BLaER1 (cell line): ENCODE data around the gene ITGB4.

Source experiments
- H3K27ac ChIP-seq: shearing (Covaris generic); formaldehyde crosslinking; 2 replicates; pipeline ENCODE4 v1.8.1; 2022
- H3K27me3 ChIP-seq: shearing (Covaris generic); formaldehyde crosslinking; 2 replicates; pipeline ENCODE4 v1.8.1; 2022
- H3K36me3 ChIP-seq: shearing (Covaris generic); formaldehyde crosslinking; 2 replicates; pipeline ENCODE4 v1.8.1; 2022
- H3K4me1 ChIP-seq: shearing (Covaris generic); formaldehyde crosslinking; 2 replicates; pipeline ENCODE4 v1.8.1; 2022
- H3K4me2 ChIP-seq: shearing (Covaris generic); formaldehyde crosslinking; 2 replicates; pipeline ENCODE4 v1.8.1; 2022
- H3K4me3 ChIP-seq: shearing (Covaris generic); formaldehyde crosslinking; 2 replicates; pipeline ENCODE4 v1.8.1; 2022
- H3K9ac ChIP-seq: shearing (Covaris generic); formaldehyde crosslinking; 2 replicates; pipeline ENCODE4 v1.8.1; 2022
- H3K9me3 ChIP-seq: shearing (Covaris generic); formaldehyde crosslinking; 2 replicates; pipeline ENCODE4 v1.8.1; 2022
- H4K20me1 ChIP-seq: shearing (Covaris generic); formaldehyde crosslinking; 2 replicates; pipeline ENCODE4 v1.8.1; 2022
- Cebpa-rat ChIP-seq: shearing (Covaris generic); IDR thresholded peaks from 2 replicates; pipeline ENCODE4 v1.8.1; 2022

The ITGB4 gene

DNA sequence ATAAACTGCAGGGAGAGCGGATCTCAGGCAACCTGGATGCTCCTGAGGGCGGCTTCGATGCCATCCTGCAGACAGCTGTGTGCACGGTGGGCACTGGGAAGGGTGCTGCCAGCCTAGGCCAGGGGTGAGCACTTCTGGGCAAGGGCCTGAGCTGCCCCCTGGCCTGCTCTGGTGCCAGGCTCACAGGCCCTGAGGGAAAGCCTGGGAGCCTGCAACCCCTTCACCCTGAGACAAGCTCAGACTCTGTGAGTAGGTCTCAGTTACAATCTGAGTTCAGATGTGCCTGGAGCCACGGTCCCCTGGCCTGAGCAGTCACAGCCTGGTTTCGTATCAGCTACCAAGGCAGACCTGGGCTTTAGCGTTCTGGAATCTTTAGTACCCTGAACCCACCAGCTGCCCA is 8.1 kb downstream of the ITGB4 start:
- Histone ChIP-seq H3K9me3 (no peaks in the 10 kb centered on the region), H3K36me3 (no peaks in the 10 kb centered on the region), H3K4me2 (no peak overlapping the region; the same call in 1 of the 2 replicates), H3K4me3 (no peak overlapping the region), H4K20me1 (no peaks in the 10 kb centered on the region), H3K27ac (no peak overlapping the region), H3K9ac (no peak overlapping the region), H3K27me3 (no peaks in the 10 kb centered on the region), H3K4me1 (peaks cover 16% of the 10 kb centered on the region)
- no peak for TF ChIP-seq Cebpa-rat

DNA sequence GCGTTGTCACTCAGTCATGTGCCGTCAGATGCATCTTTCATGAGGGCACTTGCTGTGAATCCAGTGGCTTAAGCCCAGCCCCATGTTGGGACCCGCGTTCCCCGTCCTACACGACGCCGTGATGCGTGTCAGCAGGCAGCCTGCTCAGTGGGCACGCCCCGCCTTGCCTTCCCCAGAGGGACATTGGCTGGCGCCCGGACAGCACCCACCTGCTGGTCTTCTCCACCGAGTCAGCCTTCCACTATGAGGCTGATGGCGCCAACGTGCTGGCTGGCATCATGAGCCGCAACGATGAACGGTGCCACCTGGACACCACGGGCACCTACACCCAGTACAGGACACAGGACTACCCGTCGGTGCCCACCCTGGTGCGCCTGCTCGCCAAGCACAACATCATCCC is 8.8 kb downstream of the ITGB4 start:
- no peak for TF ChIP-seq Cebpa-rat
- Histone ChIP-seq H4K20me1 (no peaks in the 10 kb centered on the region), H3K27ac (no peak overlapping the region)

DNA sequence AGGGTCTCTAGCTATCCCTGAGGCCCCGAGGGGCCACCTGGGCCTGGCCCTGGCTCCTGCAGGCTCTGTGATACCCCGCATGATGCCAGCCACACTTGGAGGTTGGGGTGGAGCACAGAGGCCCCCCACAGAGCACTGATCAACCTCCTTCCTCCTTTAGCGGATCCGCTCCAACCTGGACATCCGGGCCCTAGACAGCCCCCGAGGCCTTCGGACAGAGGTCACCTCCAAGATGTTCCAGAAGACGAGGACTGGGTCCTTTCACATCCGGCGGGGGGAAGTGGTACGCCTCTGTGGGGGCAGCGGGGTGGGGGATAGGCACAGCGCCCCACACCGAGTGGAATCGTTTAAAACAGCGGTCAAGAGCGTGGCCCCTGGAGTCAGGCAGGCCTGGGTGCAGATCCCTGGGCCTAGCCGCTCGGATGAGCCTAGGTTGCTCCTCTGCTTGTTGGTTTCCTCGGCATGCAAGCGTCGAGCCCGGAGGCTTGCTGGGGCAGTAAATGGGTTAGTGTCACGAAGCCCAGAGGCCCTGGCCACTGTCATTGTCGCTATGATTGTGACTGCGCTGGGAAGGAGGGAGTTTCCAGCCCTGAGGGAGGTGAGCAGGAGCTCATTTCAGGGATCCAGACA is 9.9 kb downstream of the ITGB4 start:
- H4K20me1 ChIP-seq, result no peaks in the 10 kb centered on the region
- no peak overlapping the region for H3K27ac ChIP-seq
- no peaks in the 10 kb centered on the region for H3K27me3 ChIP-seq
- no peak overlapping the region for H3K9ac ChIP-seq
- TF ChIP-seq Cebpa-rat, result no peak
- H3K4me1 ChIP-seq, result peaks cover 17% of the 10 kb centered on the region
- H3K4me2 ChIP-seq, result no peak overlapping the region
- H3K36me3 ChIP-seq, result no peaks in the 10 kb centered on the region
- H3K4me3 ChIP-seq, result no peak overlapping the region
- no peaks in the 10 kb centered on the region for H3K9me3 ChIP-seq

More for the DNA sequence above, 8.8 kb downstream of the ITGB4 start:
- H3K27me3 ChIP-seq, result no peaks in the 10 kb centered on the region
- H3K4me1 ChIP-seq, result peaks cover 17% of the 10 kb centered on the region
- peak overlapping the region; percentile 24 for H3K4me2 ChIP-seq
- H3K4me3 ChIP-seq, result no peak overlapping the region
- H3K9ac ChIP-seq, result no peak overlapping the region
- no peaks in the 10 kb centered on the region for H3K9me3 ChIP-seq
- no peaks in the 10 kb centered on the region for H3K36me3 ChIP-seq

DNA sequence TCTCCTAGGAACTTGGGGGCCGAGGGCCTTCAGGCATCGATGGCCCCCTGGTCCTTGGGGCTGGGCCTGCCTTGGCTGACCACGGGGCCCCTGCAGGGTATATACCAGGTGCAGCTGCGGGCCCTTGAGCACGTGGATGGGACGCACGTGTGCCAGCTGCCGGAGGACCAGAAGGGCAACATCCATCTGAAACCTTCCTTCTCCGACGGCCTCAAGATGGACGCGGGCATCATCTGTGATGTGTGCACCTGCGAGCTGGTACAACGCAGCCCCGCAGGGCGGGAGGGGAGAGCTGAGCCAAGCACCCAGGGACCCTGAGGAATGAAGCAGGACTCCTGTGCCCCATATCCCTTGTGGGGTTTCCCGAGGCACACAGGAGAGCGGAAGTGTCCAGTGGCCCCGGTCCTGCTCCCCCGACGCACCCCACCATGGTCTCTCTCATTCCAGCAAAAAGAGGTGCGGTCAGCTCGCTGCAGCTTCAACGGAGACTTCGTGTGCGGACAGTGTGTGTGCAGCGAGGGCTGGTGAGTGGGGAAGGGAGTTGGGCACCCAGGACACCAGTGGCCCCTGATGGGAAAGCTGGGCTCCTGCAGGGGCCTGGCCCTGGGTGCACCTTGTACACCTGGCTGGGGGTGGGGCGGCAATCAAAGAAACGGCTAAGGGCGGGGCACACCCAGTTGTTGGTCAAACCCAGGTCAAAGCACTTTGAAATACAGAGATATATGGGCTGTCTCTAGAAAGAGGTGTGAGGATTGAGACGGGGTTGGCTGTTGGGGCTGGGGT is 10.6 kb downstream of the ITGB4 start:
- TF ChIP-seq Cebpa-rat, result no peak
- peaks cover 17% of the 10 kb centered on the region for H3K4me1 ChIP-seq
- no peak overlapping the region for H3K27ac ChIP-seq
- H3K9me3 ChIP-seq, result no peaks in the 10 kb centered on the region
- H3K9ac ChIP-seq, result no peak overlapping the region
- H3K27me3 ChIP-seq, result no peaks in the 10 kb centered on the region
- H3K4me2 ChIP-seq, result no peak overlapping the region
- no peaks in the 10 kb centered on the region for H3K36me3 ChIP-seq
- no peaks in the 10 kb centered on the region for H4K20me1 ChIP-seq
- H3K4me3 ChIP-seq, result no peak overlapping the region

DNA sequence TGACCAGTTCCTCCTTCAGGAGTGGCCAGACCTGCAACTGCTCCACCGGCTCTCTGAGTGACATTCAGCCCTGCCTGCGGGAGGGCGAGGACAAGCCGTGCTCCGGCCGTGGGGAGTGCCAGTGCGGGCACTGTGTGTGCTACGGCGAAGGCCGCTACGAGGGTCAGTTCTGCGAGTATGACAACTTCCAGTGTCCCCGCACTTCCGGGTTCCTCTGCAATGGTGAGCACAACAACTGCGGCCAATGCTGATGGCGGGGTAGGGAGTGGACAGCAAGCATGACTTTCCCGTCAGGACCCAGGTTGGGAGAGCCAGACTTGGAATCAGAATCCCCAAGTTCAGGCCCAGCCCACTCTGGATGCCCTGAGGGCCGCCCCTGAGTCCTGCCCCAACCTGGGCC is 12.2 kb downstream of the ITGB4 start:
- no peak overlapping the region for H3K27ac ChIP-seq
- no peaks in the 10 kb centered on the region for H3K9me3 ChIP-seq
- TF ChIP-seq Cebpa-rat, result no peak
- no peak overlapping the region for H3K4me3 ChIP-seq
- H3K36me3 ChIP-seq, result no peaks in the 10 kb centered on the region
- H3K27me3 ChIP-seq, result no peaks in the 10 kb centered on the region
- H3K4me1 ChIP-seq, result peaks cover 26% of the 10 kb centered on the region
- H3K9ac ChIP-seq, result no peak overlapping the region
- no peak overlapping the region for H3K4me2 ChIP-seq
- no peaks in the 10 kb centered on the region for H4K20me1 ChIP-seq

DNA sequence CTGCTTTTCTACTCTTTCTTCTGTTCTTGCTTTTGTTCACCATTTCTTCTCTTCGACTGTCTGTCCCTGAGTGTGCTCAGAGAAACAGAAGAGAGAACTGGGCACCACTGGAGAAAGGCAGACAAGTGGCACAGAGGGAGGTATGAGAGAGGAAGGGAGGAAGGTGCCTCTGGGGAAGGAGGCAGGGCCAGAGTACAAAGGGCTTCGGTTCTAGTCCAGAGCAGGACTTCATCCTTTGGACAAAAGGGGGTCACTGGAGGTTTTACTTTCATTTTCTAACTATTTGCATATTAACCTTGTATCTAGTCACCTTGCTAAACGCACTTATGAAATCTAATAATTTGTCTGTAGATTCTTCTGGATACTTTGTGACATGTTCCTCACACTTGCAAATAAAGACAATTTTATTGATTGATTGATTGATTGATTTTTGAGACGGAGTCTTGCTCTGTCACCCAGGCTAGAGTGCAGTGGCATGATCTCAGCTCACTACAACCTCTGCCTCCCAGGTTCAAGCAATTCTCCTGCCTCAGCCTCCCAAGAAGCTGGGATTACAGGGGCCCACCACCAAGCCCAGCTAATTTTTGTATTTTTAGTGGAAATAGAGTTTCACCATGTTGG is 13.5 kb downstream of the ITGB4 start:
- Histone ChIP-seq H3K9ac (no peak overlapping the region; the same call in 1 of the 2 replicates), H3K4me1 (peaks cover 30% of the 10 kb centered on the region), H3K36me3 (no peaks in the 10 kb centered on the region), H4K20me1 (no peaks in the 10 kb centered on the region), H3K9me3 (no peaks in the 10 kb centered on the region), H3K4me2 (peak overlapping the region; percentile 23), H3K27ac (no peak overlapping the region), H3K27me3 (no peaks in the 10 kb centered on the region), H3K4me3 (no peak overlapping the region)
- TF ChIP-seq Cebpa-rat, result no peak

DNA sequence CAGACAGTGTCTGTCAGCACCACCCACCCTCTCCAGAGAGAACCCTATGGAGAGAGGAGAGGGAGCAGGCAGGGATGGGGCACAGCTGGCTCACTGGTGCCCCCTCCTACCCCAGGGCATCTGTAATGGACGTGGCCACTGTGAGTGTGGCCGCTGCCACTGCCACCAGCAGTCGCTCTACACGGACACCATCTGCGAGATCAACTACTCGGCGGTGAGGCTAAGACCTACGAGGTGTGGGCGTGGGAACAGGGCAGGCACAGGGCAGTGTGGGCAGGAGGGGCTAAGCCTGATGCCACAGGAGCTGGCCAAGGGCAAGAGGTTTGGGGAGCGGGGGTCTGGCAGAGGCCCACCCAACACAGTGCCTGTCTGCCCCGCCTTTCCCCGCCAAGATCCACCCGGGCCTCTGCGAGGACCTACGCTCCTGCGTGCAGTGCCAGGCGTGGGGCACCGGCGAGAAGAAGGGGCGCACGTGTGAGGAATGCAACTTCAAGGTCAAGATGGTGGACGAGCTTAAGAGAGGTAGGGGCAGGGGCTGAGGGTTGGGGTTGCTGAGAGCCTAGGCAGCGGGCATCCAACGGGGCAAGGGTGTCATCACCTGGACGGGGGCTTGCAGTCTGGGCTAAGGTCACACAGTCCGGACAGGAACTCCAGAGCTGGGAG is 15.0 kb downstream of the ITGB4 start:
- peaks cover 25% of the 10 kb centered on the region for H3K4me1 ChIP-seq
- TF ChIP-seq Cebpa-rat, result no peak
- H3K9me3 ChIP-seq, result no peaks in the 10 kb centered on the region
- H3K4me3 ChIP-seq, result no peak overlapping the region
- no peaks in the 10 kb centered on the region for H4K20me1 ChIP-seq
- no peak overlapping the region for H3K9ac ChIP-seq
- H3K27me3 ChIP-seq, result no peaks in the 10 kb centered on the region
- H3K36me3 ChIP-seq, result no peaks in the 10 kb centered on the region
- no peak overlapping the region for H3K27ac ChIP-seq
- no peak overlapping the region for H3K4me2 ChIP-seq

DNA sequence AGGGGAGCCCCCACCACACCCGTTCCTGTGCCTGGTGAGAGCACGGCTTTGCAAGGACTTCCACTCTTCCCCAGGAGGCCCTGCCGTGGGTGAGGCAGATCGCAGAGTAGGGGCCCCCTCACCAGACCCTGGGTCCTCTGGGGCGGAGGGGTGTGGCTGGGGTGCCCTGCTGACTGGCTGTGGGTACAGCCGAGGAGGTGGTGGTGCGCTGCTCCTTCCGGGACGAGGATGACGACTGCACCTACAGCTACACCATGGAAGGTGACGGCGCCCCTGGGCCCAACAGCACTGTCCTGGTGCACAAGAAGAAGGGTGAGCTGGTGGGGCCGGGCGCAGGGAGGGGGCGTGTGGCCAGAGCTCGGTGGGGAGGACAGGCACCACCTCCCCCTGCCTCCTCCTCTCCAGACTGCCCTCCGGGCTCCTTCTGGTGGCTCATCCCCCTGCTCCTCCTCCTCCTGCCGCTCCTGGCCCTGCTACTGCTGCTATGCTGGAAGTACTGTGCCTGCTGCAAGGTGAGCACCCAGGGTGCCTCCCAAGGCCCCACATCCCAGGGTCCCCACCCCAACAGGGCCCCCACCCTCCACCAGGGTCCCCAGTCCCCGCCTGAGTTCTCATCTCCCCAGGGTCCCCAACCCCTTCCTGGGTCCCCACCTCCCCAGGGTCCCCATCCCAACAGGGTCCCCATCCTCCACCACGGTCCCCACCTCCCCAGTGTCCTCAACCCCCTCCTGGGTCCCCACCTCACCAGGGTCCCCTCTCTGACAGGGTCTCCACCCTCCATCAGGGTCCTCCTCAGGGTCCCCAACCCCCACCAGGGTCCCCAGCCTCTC is 16.1 kb downstream of the ITGB4 start:
- H3K9me3 ChIP-seq, result no peaks in the 10 kb centered on the region
- H4K20me1 ChIP-seq, result no peaks in the 10 kb centered on the region
- H3K4me2 ChIP-seq, result peak overlapping the region; percentile 62
- no peak overlapping the region for H3K4me3 ChIP-seq
- no peaks in the 10 kb centered on the region for H3K27me3 ChIP-seq
- no peaks in the 10 kb centered on the region for H3K36me3 ChIP-seq
- TF ChIP-seq Cebpa-rat, result no peak
- 0 out of 2 replicates have a peak overlapping the region, but pooled peaks have one; percentile 26 for H3K27ac ChIP-seq
- H3K9ac ChIP-seq, result no peak overlapping the region
- H3K4me1 ChIP-seq, result peaks cover 25% of the 10 kb centered on the region

DNA sequence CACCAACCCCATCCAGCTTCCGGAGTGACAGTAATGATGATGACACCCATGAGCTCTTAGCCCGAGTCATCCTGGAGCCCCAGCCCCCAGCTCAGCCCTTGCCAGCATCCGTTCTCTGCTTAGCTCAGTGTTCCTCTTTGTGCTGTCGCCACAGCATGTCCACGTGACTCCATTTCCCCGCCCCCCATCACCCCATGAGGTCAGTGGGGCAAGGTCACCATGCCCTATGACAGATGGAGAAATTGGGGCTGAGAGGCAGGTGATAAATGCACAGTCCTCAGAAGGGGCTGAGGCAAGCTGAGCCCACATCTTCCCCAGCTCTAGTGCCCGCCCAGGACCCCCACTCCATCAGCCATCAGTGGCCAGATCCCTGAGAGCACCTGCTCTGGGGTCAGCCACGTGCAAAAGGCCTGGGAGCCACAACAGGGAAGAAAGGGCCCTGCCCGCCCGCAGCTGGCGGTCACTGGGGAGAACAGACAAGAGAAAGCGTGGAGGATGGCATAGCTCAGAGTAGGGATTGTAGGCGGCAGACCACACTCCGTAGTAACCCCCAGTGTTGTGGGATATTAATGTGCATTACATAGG is 17.1 kb downstream of the ITGB4 start:
- Histone ChIP-seq H3K27ac (peak overlapping the region; percentile 44), H3K4me2 (peak overlapping the region; percentile 62), H3K9me3 (no peaks in the 10 kb centered on the region), H3K4me3 (no peak overlapping the region), H3K4me1 (peaks cover 25% of the 10 kb centered on the region), H3K9ac (peak overlapping the region; percentile 35; the same call in 1 of the 2 replicates), H3K36me3 (no peaks in the 10 kb centered on the region), H4K20me1 (no peaks in the 10 kb centered on the region), H3K27me3 (no peaks in the 10 kb centered on the region)
- no peak for TF ChIP-seq Cebpa-rat
